SU-DHL-6 (cell line): Measurements from ENCODE around the gene EVPLL.
"Not testable (repeated sequence)": the region's sequence is repeated elsewhere in the genome, so short reads cannot be mapped to it uniquely, and the experiment has no call there.

Experiments
- CTCF ChIP-seq: fragments of 200-600 bp; sonication (generic); IDR thresholded peaks from one replicate; pipeline ENCODE4 v1.5.1; 2017; ENCODE audit warnings: antibody characterized with exemption, mild to moderate bottlenecking, low read length, moderate library complexity; ENCODE audit not compliant: insufficient read depth, poor library complexity, severe bottlenecking
- EZH2phosphoT487 ChIP-seq: fragments of 200-600 bp; sonication (generic), shearing (Covaris generic); conservative IDR thresholded peaks from 2 replicates; pipeline ENCODE4 v1.6.1; 2018; ENCODE audit warnings: mild to moderate bottlenecking, antibody characterized with exemption, low read length, moderate library complexity, mixed read lengths

GRCh38 chr17:18403604-18404003 is 26.0 kb downstream of the EVPLL start:
- TF ChIP-seq CTCF, EZH2phosphoT487: not testable (repeated sequence)
